K562 (cell line): ENCODE data around the gene HDAC3. TPM values are rescaled to one million over a fixed set of nuclear protein-coding genes. Genes with fewer than 3 reads are reported as not detected.

Experiments used
- ARHGAP35 ChIP-seq: fragments of 450-650 bp; IDR thresholded peaks from 2 replicates; pipeline ENCODE4 v1.6.1; 2018; ENCODE audit not compliant: partially characterized antibody
- BACH1 ChIP-seq: fragments of 200-800 bp; sonication (Bioruptor generic); IDR thresholded peaks from 2 replicates; pipeline ENCODE4 v1.6.1; 2016; ENCODE audit warnings: missing genetic modification characterization, missing compliant biosample characterization
- BRCA1 ChIP-seq, 2 experiments: fragments of 450-650 bp in 1 of 2; sonication (generic) in 1 of 2; formaldehyde crosslinking in 1 of 2; IDR thresholded peaks; 2 replicates each; pipeline versions ENCODE4 v1.5.0 to v1.6.1; 2017 to 2020; ENCODE audit warnings: mild to moderate bottlenecking in 1 of 2, missing genetic modification reagents in 1 of 2
- BRF1 ChIP-seq: IDR thresholded peaks from 3 replicates; pipeline ENCODE4 v1.6.1; 2011; ENCODE audit warnings: borderline replicate concordance, mild to moderate bottlenecking; ENCODE audit not compliant: insufficient read length; ENCODE audit errors: extremely low read depth
- C11orf30 ChIP-seq: fragments of 450-650 bp; IDR thresholded peaks from 2 replicates; pipeline ENCODE4 v1.6.1; 2016; ENCODE audit warnings: low read depth, mild to moderate bottlenecking
- DEAF1 ChIP-seq: fragments of 450-650 bp; formaldehyde crosslinking; IDR thresholded peaks from 2 replicates; pipeline ENCODE4 v1.4.0; 2020; ENCODE audit warnings: mild to moderate bottlenecking, moderate library complexity
- FOXA1 ChIP-seq: fragments of 450-650 bp; IDR thresholded peaks from 2 replicates; pipeline ENCODE4 v1.6.1; 2016; ENCODE audit warnings: mild to moderate bottlenecking, borderline replicate concordance
- HNRNPLL ChIP-seq: fragments of 200-400 bp; formaldehyde crosslinking; IDR thresholded peaks from 2 replicates; pipeline ENCODE4 v1.6.1; 2017; ENCODE audit warnings: low read length, low read depth, mild to moderate bottlenecking; ENCODE audit not compliant: poor library complexity, severe bottlenecking
- HNRNPUL1 ChIP-seq: fragments of 200-400 bp; formaldehyde crosslinking; IDR thresholded peaks from 2 replicates; pipeline ENCODE4 v1.6.1; 2017; ENCODE audit warnings: low read length
- ILK ChIP-seq: fragments of 450-650 bp; IDR thresholded peaks from 2 replicates; pipeline ENCODE4 v1.6.1; 2016; ENCODE audit warnings: missing genetic modification characterization, low read depth, mild to moderate bottlenecking, missing compliant biosample characterization, moderate library complexity, borderline replicate concordance
- MAFK ChIP-seq: IDR thresholded peaks from 2 replicates; pipeline ENCODE4 v1.6.1; 2011; ENCODE audit warnings: low read length, improper control_type of control experiment
- MITF ChIP-seq: IDR thresholded peaks from 2 replicates; pipeline ENCODE4 v1.6.1; 2014; ENCODE audit warnings: antibody characterized with exemption
- NBN ChIP-seq: fragments of 450-650 bp; IDR thresholded peaks from 2 replicates; pipeline ENCODE4 v1.6.1; 2016; ENCODE audit warnings: low read depth, mild to moderate bottlenecking
- NCOA4 ChIP-seq: fragments of 450-650 bp; IDR thresholded peaks from 2 replicates; pipeline ENCODE4 v1.6.1; 2018; ENCODE audit warnings: mild to moderate bottlenecking; ENCODE audit not compliant: partially characterized antibody
- POLR2H ChIP-seq: IDR thresholded peaks from 2 replicates; pipeline ENCODE4 v1.6.1; 2016; ENCODE audit warnings: missing genetic modification characterization, low read depth, mild to moderate bottlenecking, control low read depth, missing compliant biosample characterization, moderate library complexity
- RBBP5 ChIP-seq: fragments of 200-600 bp; sonication (generic); IDR thresholded peaks from 2 replicates; pipeline ENCODE4 v1.6.1; 2012; ENCODE audit warnings: borderline replicate concordance, mild to moderate bottlenecking, low read length, control low read depth, inconsistent platforms; ENCODE audit not compliant: insufficient read depth, poor library complexity, severe bottlenecking
- SOX6 ChIP-seq: fragments of 450-650 bp; IDR thresholded peaks from 2 replicates; pipeline ENCODE4 v1.6.1; 2014; ENCODE audit warnings: mild to moderate bottlenecking
- TBP ChIP-seq: optimal IDR thresholded peaks from 2 replicates; pipeline ENCODE3; 2011; ENCODE audit warnings: low read depth, low read length, improper control_type of control experiment
- TFE3 ChIP-seq: fragments of 450-650 bp; formaldehyde crosslinking; IDR thresholded peaks from 2 replicates; pipeline ENCODE4 v1.4.0; 2020; ENCODE audit warnings: mild to moderate bottlenecking, mixed read lengths
- YBX1 ChIP-seq: fragments of 450-650 bp; IDR thresholded peaks from 2 replicates; pipeline ENCODE4 v1.7.1; 2016; ENCODE audit warnings: mild to moderate bottlenecking
- ZFP1 ChIP-seq: fragments of 450-650 bp; formaldehyde crosslinking; IDR thresholded peaks from 2 replicates; pipeline ENCODE4 v1.4.0; 2020; ENCODE audit warnings: mild to moderate bottlenecking, mixed read lengths
- ZFP30 ChIP-seq: fragments of 250-450 bp; sonication (Bioruptor Pico); IDR thresholded peaks from 2 replicates; pipeline ENCODE4 v1.8.0; 2022; ENCODE audit warnings: moderate library complexity, mild to moderate bottlenecking, inconsistent platforms, borderline replicate concordance
- ZFX ChIP-seq: sonication (generic); formaldehyde crosslinking; IDR thresholded peaks from 2 replicates; pipeline ENCODE4 v1.8.0; 2022; ENCODE audit warnings: mild to moderate bottlenecking, missing genetic modification reagents, moderate library complexity
- ZNF263 ChIP-seq: sonication (generic); formaldehyde crosslinking; IDR thresholded peaks from 2 replicates; pipeline ENCODE4 v1.8.0; 2022; ENCODE audit warnings: mild to moderate bottlenecking, missing genetic modification reagents, borderline replicate concordance
- ZNF75A ChIP-seq: fragments of 450-650 bp; formaldehyde crosslinking; IDR thresholded peaks from 2 replicates; pipeline ENCODE4 v1.4.0; 2020; ENCODE audit warnings: mild to moderate bottlenecking
- ZNF766 ChIP-seq: fragments of 200-800 bp; sonication (Bioruptor generic); conservative IDR thresholded peaks from 2 replicates; pipeline ENCODE4 v1.6.1; 2016; ENCODE audit warnings: missing genetic modification characterization, missing compliant biosample characterization
- polyA plus RNA-seq, 8 experiments: library from polyadenylated mRNA; depleted of rRNA in 4 of 8; stranded (reverse) in 5 of 8; unstranded in 3 of 8; fragments of >200 nt; fragmentation: Nextera tagmentation in 2 of 8; fragmentation: Illumina TruSeq in 1 of 8; extraction: Ambion mirVana in 2 of 8; extraction: Trizol in 1 of 8; gene quantifications; 2 replicates each; pipeline versions ENCODE4 v1.2.1 to v1.2.3, GENCODE V29; 2011 to 2014; ENCODE audit warnings: inconsistent platforms in 1 of 8, missing spikeins in 1 of 8
- total RNA-seq, 7 experiments: library from RNA; depleted of rRNA in 6 of 7; stranded (reverse); fragments of >200 nt in 6 of 7; fragmentation: Illumina TruSeq in 2 of 7; extraction: Trizol in 2 of 7; gene quantifications; 2 replicates each; pipeline versions ENCODE4 v1.2.1 to v1.2.3, GENCODE V29; 2011 to 2021; ENCODE audit warnings: low replicate concordance in 1 of 7

HDAC3 gene
- total and polyA plus RNA-seq, 9 of the 15 experiments (the other 6 are each of a cell fraction or from before 2014, with no cell fraction given): 89.7 to 191 (median 119) TPM

- no peak for TF ChIP-seq BRCA1 (IDR thresholded peaks at IDR 0.05)
- 0 out of 2 replicates have a peak, but pooled peaks have one; percentile 36 for TF ChIP-seq BRCA1 (CRISPR knock-in tag; IDR thresholded peaks at IDR 0.05)
- TF ChIP-seq HNRNPUL1: no peak
- TF ChIP-seq RBBP5: no peak
- no peak for TF ChIP-seq TBP
- TF ChIP-seq SOX6: no peak
- TF ChIP-seq TFE3 (CRISPR knock-in tag): no peak
- no peak for TF ChIP-seq BACH1 (tag)
- no peak for TF ChIP-seq MAFK
- TF ChIP-seq BRF1: no peak
- no peak for TF ChIP-seq ZNF766 (CRISPR knock-in tag)
- TF ChIP-seq DEAF1: no peak
- TF ChIP-seq NCOA4: no peak
- no peak for TF ChIP-seq ILK (tag)
- TF ChIP-seq ZFX (CRISPR knock-in tag): 0 out of 2 replicates have a peak, but pooled peaks have one; percentile 42
- TF ChIP-seq ZNF263: no peak
- TF ChIP-seq NBN: no peak
- TF ChIP-seq POLR2H: no peak
- no peak for TF ChIP-seq C11orf30
- TF ChIP-seq HNRNPLL: no peak
- TF ChIP-seq ZFP30 (CRISPR knock-in tag): no peak
- TF ChIP-seq FOXA1: no peak
- no peak for TF ChIP-seq YBX1
- TF ChIP-seq ZFP1: no peak
- TF ChIP-seq ARHGAP35: no peak
- TF ChIP-seq ZNF75A (CRISPR knock-in tag): no peak
- TF ChIP-seq MITF: no peak; the same call in 1 of the 2 replicates
Measured at GRCh38 chr5:141637767-141638419, 1.2 kb upstream of the HDAC3 start (continued).
